Measurements from ENCODE around the gene NKG7. TPM values are rescaled to one million over a fixed set of nuclear protein-coding genes. Genes with fewer than 3 reads are reported as not detected.

Gene NKG7, protein sequence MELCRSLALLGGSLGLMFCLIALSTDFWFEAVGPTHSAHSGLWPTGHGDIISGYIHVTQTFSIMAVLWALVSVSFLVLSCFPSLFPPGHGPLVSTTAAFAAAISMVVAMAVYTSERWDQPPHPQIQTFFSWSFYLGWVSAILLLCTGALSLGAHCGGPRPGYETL
- total RNA-seq, result not detected in 2 replicates

DNA sequence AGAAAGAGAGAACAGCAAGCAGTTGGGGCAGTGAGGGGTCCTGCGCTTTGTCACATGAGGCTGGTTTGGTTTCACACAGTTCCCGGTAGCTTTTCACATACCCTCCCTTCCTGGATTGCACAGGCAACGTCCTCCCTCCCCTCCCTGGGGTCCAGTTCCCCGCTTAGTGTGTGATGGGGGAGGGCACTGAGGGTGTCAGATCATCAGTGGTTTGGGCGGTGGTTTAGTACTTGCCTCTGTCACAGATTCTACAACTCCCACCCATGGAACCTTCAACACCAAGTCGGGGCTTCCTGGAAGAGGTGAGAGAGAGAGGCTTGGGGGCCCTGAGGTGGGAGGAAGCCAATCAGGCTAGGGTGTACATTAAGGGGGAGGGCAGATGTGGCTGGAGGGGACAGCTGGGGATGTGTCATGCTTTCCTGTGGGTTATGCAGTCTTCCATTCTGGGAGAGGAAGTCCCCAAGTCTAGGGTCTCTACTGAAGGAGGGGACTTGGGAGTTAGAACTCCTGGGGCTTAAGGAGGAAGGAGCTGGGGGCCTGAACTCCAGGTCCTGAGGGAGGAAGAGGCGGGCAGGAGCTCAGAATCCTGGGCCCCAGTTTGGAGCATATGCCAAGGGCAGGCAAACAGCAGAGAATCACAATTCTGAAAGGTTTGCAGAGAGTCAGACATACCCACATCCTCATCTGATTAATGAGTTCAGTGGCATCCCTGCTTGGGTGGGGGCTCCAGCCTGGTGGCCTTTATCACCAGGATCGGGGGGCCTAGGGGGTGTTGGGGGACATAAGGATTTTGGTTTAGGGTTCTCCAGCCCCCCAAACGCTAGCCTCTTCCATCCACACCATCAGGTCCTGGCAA is at the start of gene NKG7:
NKG7 (minus strand) TSS at position 6 of the 856 bp plus-strand sequence. CDS start 119 bp downstream, outside the sequence.

DNA sequence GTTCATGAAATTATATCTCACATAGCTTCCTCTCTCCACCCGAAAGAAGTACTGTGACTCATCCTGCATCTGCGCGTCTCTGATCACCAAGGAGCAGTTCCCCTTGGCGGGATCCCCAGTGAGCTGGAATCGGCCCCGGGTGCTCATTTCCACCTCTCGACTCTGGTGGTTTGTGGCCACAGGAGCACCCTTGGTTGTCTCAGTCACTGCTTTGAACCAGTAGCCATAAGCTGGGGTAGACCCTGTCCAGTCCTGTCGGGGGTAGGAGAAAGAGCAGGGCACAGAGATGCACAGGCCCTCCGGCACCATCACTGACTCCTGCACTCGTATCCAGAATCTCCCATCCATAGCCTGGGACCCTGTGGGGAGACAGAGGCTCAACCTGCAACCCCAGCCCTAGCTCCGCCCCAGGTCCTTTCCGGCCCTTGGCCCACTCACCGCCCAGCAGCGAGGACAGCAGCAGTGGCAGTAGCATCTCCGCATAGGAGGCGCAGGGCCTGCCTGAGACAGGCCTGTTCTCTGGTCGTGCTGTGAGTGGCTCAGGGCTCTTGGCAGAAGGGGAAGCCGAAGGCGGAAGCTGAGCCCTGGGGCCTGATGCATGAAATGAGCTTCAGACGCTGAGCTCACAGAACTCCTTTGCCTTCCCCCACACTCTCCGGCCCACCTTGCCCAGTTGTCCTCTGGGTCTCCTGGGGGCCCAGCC is 44.8 kb upstream of the NKG7 start, which contains the start of gene SIGLEC10:
SIGLEC10 (minus strand) TSS at position 536 of the 703 bp plus-strand sequence; CDS start at position 475, 61 bp downstream.

DNA sequence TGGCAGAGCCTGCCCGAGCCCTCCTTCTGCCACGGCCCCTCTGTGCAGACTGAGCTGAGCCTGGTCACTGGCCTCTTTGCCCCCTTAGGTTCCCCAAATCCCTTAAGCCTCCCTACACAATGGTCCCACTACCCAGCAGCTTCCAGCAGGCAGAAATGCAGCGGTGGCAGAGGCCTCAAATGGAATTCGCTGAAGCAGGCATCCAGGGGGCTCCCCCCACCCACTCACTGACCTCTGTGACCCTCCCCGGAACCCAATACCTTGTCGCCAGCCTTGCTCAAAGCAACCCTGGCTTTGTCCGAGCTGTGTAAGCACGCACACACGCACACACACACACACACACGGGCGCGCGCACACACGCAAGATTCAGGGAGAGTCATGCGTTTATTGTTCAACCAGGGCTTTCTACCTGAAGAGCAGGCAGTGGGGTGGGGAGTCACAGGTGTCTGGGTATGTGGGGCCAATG is 15.5 kb upstream of the NKG7 start, which contains the start of gene LIM2:
LIM2 (minus strand) TSS at position 51 of the 466 bp plus-strand sequence. CDS start 531 bp downstream, outside the sequence.

DNA sequence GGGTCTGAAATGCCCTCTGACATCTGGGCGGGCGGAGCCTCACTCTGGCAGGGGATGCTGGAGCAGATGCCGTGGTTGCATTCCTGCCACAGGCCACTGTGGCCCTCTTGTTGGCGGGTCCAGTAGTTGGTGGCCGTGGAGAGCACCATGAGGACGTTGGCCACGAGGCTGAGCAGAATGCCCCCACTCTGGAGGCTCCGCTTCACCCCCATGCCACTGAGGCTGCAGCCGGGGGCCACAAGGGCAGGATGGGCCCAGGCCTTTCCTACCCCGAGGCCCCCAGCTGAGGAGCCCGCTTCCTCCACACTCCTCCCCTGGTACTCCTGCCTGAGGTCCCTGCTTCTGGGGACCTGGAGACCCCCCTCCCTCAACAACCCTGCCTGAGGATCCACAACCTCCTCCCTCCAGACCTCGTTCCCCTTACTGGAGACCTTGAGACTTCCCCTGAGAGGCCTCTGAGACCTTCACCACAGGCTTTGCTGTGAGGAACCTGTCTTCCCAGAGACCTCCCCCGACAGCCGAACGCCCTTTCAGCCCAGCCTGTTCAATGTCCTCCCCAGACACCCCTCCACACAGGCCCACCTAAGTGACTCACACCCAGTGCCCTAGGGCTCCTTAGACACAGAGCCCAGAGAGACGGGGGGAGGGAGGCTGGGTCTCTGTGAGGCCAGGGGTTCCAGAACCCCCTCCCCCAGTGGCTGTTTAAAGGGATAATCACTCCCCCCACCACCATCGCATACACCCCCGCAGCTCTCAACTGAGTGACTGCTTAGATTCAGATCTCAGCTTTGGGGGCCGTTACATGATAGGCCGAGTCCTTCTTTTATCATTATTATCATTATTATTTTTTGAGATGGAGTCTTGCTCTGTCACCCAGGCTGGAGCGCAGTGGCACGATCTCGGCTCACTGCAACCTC is 3.8 kb downstream of the NKG7 start, which contains the start of gene CLDND2:
CLDND2 (minus strand) TSS at position 638 of the 917 bp plus-strand sequence; CDS start at position 212, 426 bp downstream.

DNA sequence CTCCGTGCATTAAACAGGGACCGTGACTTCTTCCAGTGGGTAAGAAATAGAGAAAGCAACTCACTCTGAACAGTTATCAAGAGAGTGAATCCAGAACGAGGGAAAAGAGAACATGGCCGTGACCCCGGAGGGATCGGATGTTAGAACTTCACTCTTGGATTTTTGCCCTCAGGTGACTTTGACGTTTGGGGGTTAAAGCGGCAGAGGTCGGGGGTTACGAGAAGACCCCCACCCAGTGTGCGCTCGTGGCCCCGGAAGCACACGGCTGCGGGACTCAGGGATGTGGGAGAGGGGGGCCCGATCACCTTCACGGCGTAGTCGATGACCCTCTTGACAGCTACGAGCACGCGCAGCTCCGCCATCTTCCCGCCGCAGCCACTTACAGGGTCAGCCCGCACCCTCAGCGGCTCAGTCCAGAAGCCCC is 6.5 kb downstream of the NKG7 start, which contains the start of gene ETFB:
ETFB (minus strand) TSS at position 424 of the 424 bp plus-strand sequence; CDS start at position 362, 62 bp downstream.

DNA sequence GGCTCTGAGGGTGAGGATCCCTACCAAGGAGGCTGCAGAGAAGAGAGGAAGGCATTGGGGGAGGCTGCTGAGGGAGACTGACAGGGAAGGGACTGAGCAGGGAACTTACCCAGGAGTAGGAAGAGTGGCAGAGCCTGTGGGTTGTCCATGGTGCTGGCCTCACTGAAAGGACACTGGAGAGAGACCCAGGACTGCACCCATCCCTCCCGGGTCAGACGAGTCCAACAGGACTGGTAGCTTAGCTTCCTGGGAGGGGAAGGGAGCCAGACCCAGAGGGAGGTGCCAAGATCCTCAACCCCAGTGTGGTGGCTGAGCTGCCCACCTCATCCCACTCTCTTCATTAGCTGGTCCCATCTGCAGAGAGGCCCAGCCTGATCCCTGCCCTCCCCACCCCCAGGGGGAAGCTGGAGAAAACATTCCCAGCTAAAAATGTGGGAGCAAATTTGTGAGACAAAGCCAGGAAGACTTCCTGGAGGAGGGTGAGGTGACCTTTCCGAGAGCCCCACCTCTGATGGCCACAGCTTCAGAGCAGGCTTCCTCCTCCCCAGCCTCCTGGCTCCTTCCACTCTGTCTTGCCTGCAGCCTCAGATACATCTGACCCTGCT is 30.4 kb downstream of the NKG7 start, which contains the start of gene VSIG10L:
VSIG10L (minus strand) TSS at position 164 of the 605 bp plus-strand sequence; CDS start at position 149, 15 bp downstream.

Other genes with a start within 250 kb of the NKG7 start
- gene SIGLEC9, start 247.7 kb downstream of the NKG7 start, total RNA-seq, result not detected in 2 replicates
- not detected in 2 replicates for gene SIGLEC7, start 230.4 kb downstream of the NKG7 start, total RNA-seq
- not detected in 2 replicates for gene CD33, start 147.6 kb downstream of the NKG7 start, total RNA-seq
- gene SIGLECL1, start 121.6 kb downstream of the NKG7 start, total RNA-seq, result not detected in 2 replicates
- gene IGLON5, start 61.0 kb downstream of the NKG7 start, total RNA-seq, result not detected in 2 replicates
- gene VSIG10L, start 30.5 kb downstream of the NKG7 start, total RNA-seq, result 0.19 and 0.33 TPM in 2 replicates
- 58.4 and 87.9 TPM in 2 replicates for gene ETFB, start 6.3 kb downstream of the NKG7 start, total RNA-seq
- gene CLDND2, start 3.7 kb downstream of the NKG7 start, total RNA-seq, result not detected in 2 replicates
- gene LIM2, start 15.3 kb upstream of the NKG7 start, total RNA-seq, result not detected in 2 replicates
- gene C19orf84, start 17.9 kb upstream of the NKG7 start, total RNA-seq, result not detected in 2 replicates
- gene SIGLEC10, start 45.0 kb upstream of the NKG7 start, total RNA-seq, result not detected in 2 replicates
- not detected in 2 replicates for gene SIGLEC8, start 85.8 kb upstream of the NKG7 start, total RNA-seq
- not detected in 2 replicates for gene CEACAM18, start 105.9 kb upstream of the NKG7 start, total RNA-seq
- not detected in 2 replicates for gene SIGLEC12, start 129.1 kb upstream of the NKG7 start, total RNA-seq
- gene SIGLEC6, start 159.0 kb upstream of the NKG7 start, total RNA-seq, result not detected in 2 replicates
- gene ZNF175, start 198.6 kb upstream of the NKG7 start, total RNA-seq, result 11.0 and 17.0 TPM in 2 replicates

All from vein endothelial cell (primary cell).